Measurements from ENCODE around the gene SCN9A. TPM values are rescaled to one million over a fixed set of nuclear protein-coding genes. Genes with fewer than 3 reads are reported as not detected.

Gene SCN9A
- total and polyA plus RNA-seq, 9 of the 15 experiments (the other 6 are each of a cell fraction or from before 2014, with no cell fraction given) = 1.4 to 22.8 (median 7.1) TPM

DNA sequence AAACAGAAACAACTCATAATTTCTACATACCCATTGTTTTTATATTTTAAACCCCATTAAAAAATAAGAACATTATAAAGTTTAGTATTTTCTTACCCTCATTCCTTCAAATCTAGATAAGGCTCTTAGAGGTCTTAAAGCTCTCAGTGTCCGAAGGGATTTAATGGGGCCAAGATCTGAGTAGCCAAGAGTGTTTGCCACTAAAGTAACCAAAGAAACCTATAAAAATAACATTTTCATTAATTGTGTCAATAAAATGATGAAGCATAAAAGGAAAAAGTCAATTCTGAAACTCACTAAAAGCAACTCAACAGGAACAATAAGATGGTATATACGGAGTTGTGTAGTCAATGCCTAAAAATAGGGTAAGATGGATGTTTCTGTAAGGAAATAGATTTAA is 142.5 kb downstream of the SCN9A start:
- in situ Hi-C loops (cut with MboI) = no loop called here
- ATAC-seq = no peak
- H4K20me1 ChIP-seq (replicated peaks; ENCODE audit: control insufficient read depth, insufficient read depth, low read length) = no peaks in the 10 kb centered on the region
- intact Hi-C loops (cut with micrococcal nuclease) = no loop called here
- H2AFZ ChIP-seq (ENCODE audit: low read depth, low read length) = no peak overlapping the region
- H3K4me2 ChIP-seq (ENCODE audit: insufficient read depth, low read length) = no peak overlapping the region
- no peak overlapping the region for H3K27ac ChIP-seq (ENCODE audit: extremely low read depth, low read depth, low read length)
- H3K79me2 ChIP-seq (ENCODE audit: control insufficient read depth, insufficient read depth, low read length) = no peaks in the 10 kb centered on the region
- H3K36me3 ChIP-seq (ENCODE audit: control insufficient read depth, insufficient read depth, low read length) = no peaks in the 10 kb centered on the region; the same call in 2 of the 3 replicates
- H3K9ac ChIP-seq (ENCODE audit: insufficient read depth in 1 of 2, low read depth in 2 of 2, low read length in 2 of 2) = no peak overlapping the region
- H3K4me1 ChIP-seq (replicated peaks in 1 of 2; ENCODE audit: control insufficient read depth in 2 of 2, insufficient read depth in 2 of 2, low read length in 2 of 2) = no peaks in the 10 kb centered on the region
- CTCF ChIA-PET (ENCODE audit: low intra/inter-chr PET ratio) = no interaction called here
- no peak overlapping the region for H3K4me3 ChIP-seq
- WGBS (ENCODE audit: insufficient coverage, low coverage, missing lambda C conversion rate) = 75% methylated on average over 2 of the region's 2 CpGs
- no peak for FAIRE-seq
- no peak for DNase-seq (ENCODE audit: extremely low read depth in 1 of 4, low spot score in 3 of 4)
- no TSS peak for BruUV-seq (replicated peaks)
- H3K27me3 ChIP-seq (ENCODE audit: control insufficient read depth in 2 of 2, insufficient read depth in 2 of 2, low read length in 2 of 2) = no peaks in the 10 kb centered on the region
- no peaks in the 10 kb centered on the region for H3K9me1 ChIP-seq (ENCODE audit: control insufficient read depth, insufficient read depth, low read length)
- POLR2A ChIA-PET = no interaction called here
- no peaks in the 10 kb centered on the region for H3K9me3 ChIP-seq (replicated peaks; ENCODE audit: control insufficient read depth, insufficient read depth, low read depth, low read length)
- no peak for TF ChIP-seq JUND (IDR thresholded peaks at IDR 0.05; ENCODE audit: borderline replicate concordance, low read depth, low read length)
- no peak for TF ChIP-seq JUND (tag; IDR thresholded peaks at IDR 0.05; ENCODE audit: borderline replicate concordance, low read depth, low read length)
- TF ChIP-seq XRCC3 (IDR thresholded peaks at IDR 0.05) = no peak
- TF ChIP-seq, protein P1, sequence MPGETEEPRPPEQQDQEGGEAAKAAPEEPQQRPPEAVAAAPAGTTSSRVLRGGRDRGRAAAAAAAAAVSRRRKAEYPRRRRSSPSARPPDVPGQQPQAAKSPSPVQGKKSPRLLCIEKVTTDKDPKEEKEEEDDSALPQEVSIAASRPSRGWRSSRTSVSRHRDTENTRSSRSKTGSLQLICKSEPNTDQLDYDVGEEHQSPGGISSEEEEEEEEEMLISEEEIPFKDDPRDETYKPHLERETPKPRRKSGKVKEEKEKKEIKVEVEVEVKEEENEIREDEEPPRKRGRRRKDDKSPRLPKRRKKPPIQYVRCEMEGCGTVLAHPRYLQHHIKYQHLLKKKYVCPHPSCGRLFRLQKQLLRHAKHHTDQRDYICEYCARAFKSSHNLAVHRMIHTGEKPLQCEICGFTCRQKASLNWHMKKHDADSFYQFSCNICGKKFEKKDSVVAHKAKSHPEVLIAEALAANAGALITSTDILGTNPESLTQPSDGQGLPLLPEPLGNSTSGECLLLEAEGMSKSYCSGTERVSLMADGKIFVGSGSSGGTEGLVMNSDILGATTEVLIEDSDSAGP (CRISPR knock-in tag; IDR thresholded peaks at IDR 0.05) = no peak
- no peak for TF ChIP-seq TEAD1 (CRISPR knock-in tag; IDR thresholded peaks at IDR 0.05)
- no peak for TF ChIP-seq ELF2 (CRISPR knock-in tag; IDR thresholded peaks at IDR 0.05)
- TF ChIP-seq, protein P2, sequence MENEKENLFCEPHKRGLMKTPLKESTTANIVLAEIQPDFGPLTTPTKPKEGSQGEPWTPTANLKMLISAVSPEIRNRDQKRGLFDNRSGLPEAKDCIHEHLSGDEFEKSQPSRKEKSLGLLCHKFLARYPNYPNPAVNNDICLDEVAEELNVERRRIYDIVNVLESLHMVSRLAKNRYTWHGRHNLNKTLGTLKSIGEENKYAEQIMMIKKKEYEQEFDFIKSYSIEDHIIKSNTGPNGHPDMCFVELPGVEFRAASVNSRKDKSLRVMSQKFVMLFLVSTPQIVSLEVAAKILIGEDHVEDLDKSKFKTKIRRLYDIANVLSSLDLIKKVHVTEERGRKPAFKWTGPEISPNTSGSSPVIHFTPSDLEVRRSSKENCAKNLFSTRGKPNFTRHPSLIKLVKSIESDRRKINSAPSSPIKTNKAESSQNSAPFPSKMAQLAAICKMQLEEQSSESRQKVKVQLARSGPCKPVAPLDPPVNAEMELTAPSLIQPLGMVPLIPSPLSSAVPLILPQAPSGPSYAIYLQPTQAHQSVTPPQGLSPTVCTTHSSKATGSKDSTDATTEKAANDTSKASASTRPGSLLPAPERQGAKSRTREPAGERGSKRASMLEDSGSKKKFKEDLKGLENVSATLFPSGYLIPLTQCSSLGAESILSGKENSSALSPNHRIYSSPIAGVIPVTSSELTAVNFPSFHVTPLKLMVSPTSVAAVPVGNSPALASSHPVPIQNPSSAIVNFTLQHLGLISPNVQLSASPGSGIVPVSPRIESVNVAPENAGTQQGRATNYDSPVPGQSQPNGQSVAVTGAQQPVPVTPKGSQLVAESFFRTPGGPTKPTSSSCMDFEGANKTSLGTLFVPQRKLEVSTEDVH (IDR thresholded peaks at IDR 0.05; ENCODE audit: low read depth, partially characterized antibody) = no peak
- TF ChIP-seq POLR2A (conservative IDR thresholded peaks at IDR 0.05) = no peak
- TF ChIP-seq ZNF239 (CRISPR knock-in tag; IDR thresholded peaks at IDR 0.05) = no peak
